ENCODE data around the gene FNDC5.

DNA sequence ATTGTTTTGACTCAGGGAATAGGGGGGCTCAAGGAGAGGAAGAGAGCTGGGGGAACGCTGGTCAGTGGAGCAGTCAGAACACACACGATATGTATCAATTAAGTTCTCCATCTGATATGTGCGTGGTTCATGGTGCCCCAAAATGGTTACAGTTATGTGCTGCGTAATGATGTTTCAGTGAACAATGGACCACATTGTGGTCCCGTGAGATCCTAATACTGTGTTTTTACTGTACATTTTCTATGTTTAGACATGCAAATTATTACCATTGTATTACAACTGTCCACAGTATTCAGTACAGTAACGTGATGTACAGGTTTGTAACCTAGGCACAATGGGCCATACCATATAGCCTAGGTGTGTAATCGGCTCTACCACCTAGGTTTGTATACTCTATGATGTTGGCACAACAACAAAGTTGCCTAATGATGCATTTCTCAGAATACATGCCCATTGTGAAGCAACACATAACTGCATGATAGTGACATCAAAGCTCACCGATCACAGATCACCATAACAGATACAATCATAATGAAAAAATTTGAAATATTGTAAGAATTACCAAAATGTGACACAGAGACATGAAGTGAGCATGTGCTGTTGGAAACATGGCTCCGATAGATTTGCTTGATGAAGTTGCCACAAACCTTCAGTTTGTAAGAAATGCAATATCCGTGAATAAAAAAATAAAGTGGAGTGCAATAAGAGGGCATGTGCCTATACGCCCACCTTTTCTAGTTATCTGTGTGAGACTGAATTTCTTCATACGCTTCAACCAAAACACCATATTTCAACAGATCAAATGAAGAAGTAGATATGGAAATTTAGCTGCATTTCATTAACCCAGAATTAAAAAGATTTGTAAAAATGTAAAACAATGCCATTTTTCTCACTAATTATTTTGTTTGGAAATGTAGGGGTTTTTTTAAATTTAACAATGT lies 45.3 kb upstream of the FNDC5 start:
- TF ChIP-seq EZH2 (IDR thresholded peaks at IDR 0.05) = no peak
- TF ChIP-seq, protein P1, sequence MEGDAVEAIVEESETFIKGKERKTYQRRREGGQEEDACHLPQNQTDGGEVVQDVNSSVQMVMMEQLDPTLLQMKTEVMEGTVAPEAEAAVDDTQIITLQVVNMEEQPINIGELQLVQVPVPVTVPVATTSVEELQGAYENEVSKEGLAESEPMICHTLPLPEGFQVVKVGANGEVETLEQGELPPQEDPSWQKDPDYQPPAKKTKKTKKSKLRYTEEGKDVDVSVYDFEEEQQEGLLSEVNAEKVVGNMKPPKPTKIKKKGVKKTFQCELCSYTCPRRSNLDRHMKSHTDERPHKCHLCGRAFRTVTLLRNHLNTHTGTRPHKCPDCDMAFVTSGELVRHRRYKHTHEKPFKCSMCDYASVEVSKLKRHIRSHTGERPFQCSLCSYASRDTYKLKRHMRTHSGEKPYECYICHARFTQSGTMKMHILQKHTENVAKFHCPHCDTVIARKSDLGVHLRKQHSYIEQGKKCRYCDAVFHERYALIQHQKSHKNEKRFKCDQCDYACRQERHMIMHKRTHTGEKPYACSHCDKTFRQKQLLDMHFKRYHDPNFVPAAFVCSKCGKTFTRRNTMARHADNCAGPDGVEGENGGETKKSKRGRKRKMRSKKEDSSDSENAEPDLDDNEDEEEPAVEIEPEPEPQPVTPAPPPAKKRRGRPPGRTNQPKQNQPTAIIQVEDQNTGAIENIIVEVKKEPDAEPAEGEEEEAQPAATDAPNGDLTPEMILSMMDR (IDR thresholded peaks at IDR 0.05) = no peak
